LNCaP clone FGC (cell line): ENCODE data around the gene PLK3.

ENCODE experiments used
- DNase-seq: peaks from one replicate; pipeline ENCODE4 v3.0.0-alpha.2; 2011; ENCODE audit warnings: low read depth
- H3K4me3 ChIP-seq: 2 replicates; pipeline ENCODE4 v1.5.1; 2011; ENCODE audit warnings: mild to moderate bottlenecking, low read depth, low read length, control low read depth
- CTCF ChIP-seq: IDR thresholded peaks from 2 replicates; pipeline ENCODE4 v1.5.1; 2012; ENCODE audit warnings: mild to moderate bottlenecking; ENCODE audit not compliant: control insufficient read depth, insufficient read depth; ENCODE audit errors: extremely low read depth

Gene PLK3

GRCh38 chr1:44827197-44828002 is 27.2 kb downstream of the PLK3 start:
- H3K4me3 ChIP-seq, result no peak overlapping the region
- DNase-seq, result no peak
- no peak for TF ChIP-seq CTCF

DNA sequence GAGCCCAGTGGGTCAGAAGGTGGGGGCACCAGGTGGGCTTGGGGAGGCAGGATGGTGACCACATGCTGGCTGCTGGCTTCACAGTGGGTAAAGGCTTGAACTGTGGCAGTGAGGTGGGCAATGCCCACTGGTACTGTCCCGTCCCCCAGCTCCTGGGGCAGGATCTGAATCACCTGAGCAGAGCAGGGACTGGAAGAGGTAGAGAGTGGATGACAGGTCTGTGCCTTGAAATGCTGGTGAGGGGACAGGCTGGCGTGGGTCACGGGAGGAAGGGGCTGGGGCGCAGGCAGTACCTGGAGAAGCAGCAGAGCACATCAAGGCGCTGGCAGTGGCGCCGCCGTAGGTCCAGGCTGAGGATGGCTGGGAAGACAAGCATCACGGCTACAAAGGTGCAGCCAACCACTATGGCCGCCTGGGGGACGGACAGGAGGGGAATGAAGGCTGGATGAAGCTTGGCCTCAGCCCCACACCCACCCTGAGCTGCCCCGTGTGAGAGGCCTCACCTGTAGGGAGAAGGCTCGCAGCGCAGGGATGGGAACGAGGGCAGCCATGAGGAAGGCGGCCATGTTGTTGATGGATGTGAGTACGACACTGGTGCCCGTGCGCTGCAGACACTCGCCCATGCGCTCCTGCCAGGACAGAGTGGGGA is 27.9 kb downstream of the PLK3 start:
- TF ChIP-seq CTCF, result no peak
- DNase-seq, result no peak
- H3K4me3 ChIP-seq, result no peak overlapping the region

- no peak for DNase-seq
- H3K4me3 ChIP-seq, result no peak overlapping the region
- no peak for TF ChIP-seq CTCF
Measured at GRCh38 chr1:44828841-44829440, 28.8 kb downstream of the PLK3 start.

- no peak for TF ChIP-seq CTCF
- DNase-seq, result no peak
- H3K4me3 ChIP-seq, result no peak overlapping the region
Measured at GRCh38 chr1:44829506-44830384, 29.6 kb downstream of the PLK3 start.

- no peak for TF ChIP-seq CTCF
- no peak overlapping the region for H3K4me3 ChIP-seq
- DNase-seq, result no peak
Measured at GRCh38 chr1:44830900-44831304, 30.7 kb downstream of the PLK3 start.

- DNase-seq, result no peak
- H3K4me3 ChIP-seq, result no peak overlapping the region
- TF ChIP-seq CTCF, result no peak
Measured at GRCh38 chr1:44831516-44831915, 31.3 kb downstream of the PLK3 start.
